ENCODE data around the gene PALM2AKAP2. TPM values are rescaled to one million over a fixed set of nuclear protein-coding genes. Genes with fewer than 3 reads are reported as not detected.

Gene PALM2AKAP2
- total and polyA plus RNA-seq, 10 donors: 0.03 to 1.7 (median 1.2) TPM; not detected in 5

GRCh38 chr9:109767404-109767803 lies 12.6 kb upstream of the PALM2AKAP2 start:
- 23 to 34% (median 33%) methylated on average over 4 of the region's 4 CpGs for WGBS, 5 donors
- no peak overlapping the region for H3K27ac ChIP-seq
- peaks cover 0 to 56% (median 0%) of the 10 kb centered on the region in 7 donors for H3K27me3 ChIP-seq (replicated peaks in 1 of 7)
- no peak for TF ChIP-seq POLR2AphosphoS5 (IDR thresholded peaks at IDR 0.05)
- no peak for TF ChIP-seq POLR2A (IDR thresholded peaks at IDR 0.05)
- TF ChIP-seq CTCF (IDR thresholded peaks at IDR 0.05 in 8 of 11, conservative IDR thresholded peaks at IDR 0.05 in 3 of 11): no peak
- no peaks in the 10 kb centered on the region for H3K4me1 ChIP-seq
- no peak overlapping the region for H3K4me3 ChIP-seq
- no peak for DNase-seq
- intact Hi-C loops (cut with DNase I; ENCODE audit: low total_unique reads): no loop called here
- H3K9me3 ChIP-seq: no peaks in the 10 kb centered on the region
- no peaks in the 10 kb centered on the region for H3K36me3 ChIP-seq

GRCh38 chr9:109767814-109768213 lies 12.2 kb upstream of the PALM2AKAP2 start:
- Histone ChIP-seq H3K36me3 (no peaks in the 10 kb centered on the region), H3K4me3 (no peak overlapping the region), H3K4me1 (no peaks in the 10 kb centered on the region), H3K27me3 (replicated peaks in 1 of 7) (peaks cover 0 to 56% (median 0%) of the 10 kb centered on the region in 7 donors), H3K27ac (no peak overlapping the region), H3K9me3 (no peaks in the 10 kb centered on the region)
- no peak for TF ChIP-seq POLR2AphosphoS5 (IDR thresholded peaks at IDR 0.05)
- 56 to 68% (median 67%) methylated on average over 1 of the region's 1 CpG for WGBS, 5 donors
- no peak for DNase-seq
- intact Hi-C loops (cut with DNase I; ENCODE audit: low total_unique reads): no loop called here

GRCh38 chr9:109769250-109769649 lies 10.7 kb upstream of the PALM2AKAP2 start:
- no peaks in the 10 kb centered on the region for H3K4me1 ChIP-seq
- no peak for DNase-seq
- WGBS, 5 donors: 23 to 40% (median 36%) methylated on average over 2 of the region's 2 CpGs
- no peak overlapping the region for H3K27ac ChIP-seq
- no peaks in the 10 kb centered on the region for H3K36me3 ChIP-seq
- peaks cover 0 to 49% (median 0%) of the 10 kb centered on the region in 7 donors for H3K27me3 ChIP-seq (replicated peaks in 1 of 7)
- intact Hi-C loops (cut with DNase I; ENCODE audit: low total_unique reads): no loop called here
- H3K4me3 ChIP-seq: no peak overlapping the region
- TF ChIP-seq POLR2A (IDR thresholded peaks at IDR 0.05) (no peak), CTCF (IDR thresholded peaks at IDR 0.05 in 8 of 11, conservative IDR thresholded peaks at IDR 0.05 in 3 of 11) (no peak), POLR2AphosphoS5 (IDR thresholded peaks at IDR 0.05) (no peak)
- no peaks in the 10 kb centered on the region for H3K9me3 ChIP-seq

- peaks cover 0 to 49% (median 0%) of the 10 kb centered on the region in 7 donors for H3K27me3 ChIP-seq (replicated peaks in 1 of 7)
- H3K36me3 ChIP-seq: no peaks in the 10 kb centered on the region
- no peak for TF ChIP-seq CTCF (IDR thresholded peaks at IDR 0.05 in 8 of 11, conservative IDR thresholded peaks at IDR 0.05 in 3 of 11)
- TF ChIP-seq POLR2AphosphoS5 (IDR thresholded peaks at IDR 0.05): no peak
- TF ChIP-seq POLR2A (IDR thresholded peaks at IDR 0.05): no peak
- H3K27ac ChIP-seq: no peak overlapping the region
- DNase-seq: no peak
- intact Hi-C loops (cut with DNase I; ENCODE audit: low total_unique reads): no loop called here
- H3K4me3 ChIP-seq: no peak overlapping the region
- H3K4me1 ChIP-seq: no peaks in the 10 kb centered on the region
- WGBS, 5 donors: 86 to 100% (median 95%) methylated on average over 1 of the region's 1 CpG
- H3K9me3 ChIP-seq: no peaks in the 10 kb centered on the region
These were observed 9.9 kb upstream of the PALM2AKAP2 start for GRCh38 chr9:109770101-109770500.

GRCh38 chr9:109771087-109771486 lies 8.9 kb upstream of the PALM2AKAP2 start:
- Histone ChIP-seq H3K27ac (no peak overlapping the region), H3K4me1 (no peaks in the 10 kb centered on the region), H3K27me3 (replicated peaks in 1 of 7) (peaks cover 0 to 57% (median 0%) of the 10 kb centered on the region in 7 donors), H3K36me3 (no peaks in the 10 kb centered on the region), H3K4me3 (no peak overlapping the region), H3K9me3 (no peaks in the 10 kb centered on the region)
- 31 to 58% (median 51%) methylated on average over 2 of the region's 2 CpGs for WGBS, 5 donors
- no peak for DNase-seq
- TF ChIP-seq POLR2A (IDR thresholded peaks at IDR 0.05): no peak
- no peak for TF ChIP-seq CTCF (IDR thresholded peaks at IDR 0.05 in 8 of 11, conservative IDR thresholded peaks at IDR 0.05 in 3 of 11)
- TF ChIP-seq POLR2AphosphoS5 (IDR thresholded peaks at IDR 0.05): no peak
- intact Hi-C loops (cut with DNase I; ENCODE audit: low total_unique reads): no loop called here

All from spleen (tissue), 11 donors.